ENCODE results near the gene LARGE1. TPM values are rescaled to one million over a fixed set of nuclear protein-coding genes. Genes with fewer than 3 reads are reported as not detected.

LARGE1 gene
- total and polyA plus RNA-seq, 2 of the 13 experiments (the other 11 are each of a cell fraction or from before 2014, with no cell fraction given), result 8.4 to 11.0 TPM

DNA sequence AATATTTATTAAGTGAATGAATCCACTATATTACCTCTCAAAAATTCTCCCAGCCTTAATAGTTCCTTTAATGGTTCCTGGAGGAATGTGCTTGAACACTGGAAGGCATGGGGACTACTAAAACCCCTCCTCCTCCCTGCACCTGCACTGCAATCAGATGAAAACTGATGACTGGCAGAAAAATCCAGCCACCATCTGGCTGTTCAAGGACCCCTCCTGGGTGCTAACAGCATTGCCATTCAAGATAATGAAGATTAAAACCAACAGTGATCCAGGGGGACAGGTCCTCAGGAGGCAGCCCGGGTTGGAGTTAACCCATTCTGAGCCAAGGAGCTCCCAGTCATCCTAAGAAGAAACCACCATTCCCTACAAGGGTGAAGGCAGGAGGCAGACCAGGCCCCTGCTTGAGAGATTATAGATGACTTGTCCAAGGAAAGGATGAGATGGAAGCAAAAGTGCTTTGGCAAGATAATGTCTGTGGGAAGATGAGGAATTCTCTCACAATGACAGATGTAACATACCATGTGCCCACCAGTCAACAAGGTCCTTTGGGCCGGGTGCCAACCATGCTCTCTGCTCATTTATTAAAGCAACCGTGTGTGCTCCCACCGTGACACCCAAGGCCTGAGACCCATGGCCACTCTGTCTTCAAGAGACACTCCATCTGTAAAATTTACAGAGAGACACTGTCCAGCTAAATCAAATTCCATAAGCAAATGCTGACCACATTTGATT is 90.6 kb downstream of the LARGE1 start:
- intact Hi-C loops (cut with micrococcal nuclease; ENCODE audit: unreplicated experiment), result no loop called here
- TF ChIP-seq IKZF4 (CRISPR knock-in tag; IDR thresholded peaks at IDR 0.05; ENCODE audit: borderline replicate concordance, low read depth, not compliant biosample characterization) (no peak), MAFF (IDR thresholded peaks at IDR 0.05; ENCODE audit: low read depth, low read length) (peak; percentile 73), MAFK (conservative IDR thresholded peaks at IDR 0.05 in 1 of 2, IDR thresholded peaks at IDR 0.05 in 1 of 2; ENCODE audit: low read length in 2 of 2) (peak; percentile 69 to 78)
- DNase-seq (ENCODE audit: low spot score) (no peak), ATAC-seq (no peak), FAIRE-seq (no peak)
- Histone ChIP-seq H3K27me3 (ENCODE audit: control insufficient read depth in 1 of 2, insufficient read depth in 2 of 2, low read length in 2 of 2) (no peaks in the 10 kb centered on the region), H2AFZ (ENCODE audit: low read length) (no peak overlapping the region), H3K9ac (ENCODE audit: insufficient read depth, low read depth, low read length) (no peak overlapping the region), H4K20me1 (ENCODE audit: insufficient read depth, low read length) (no peaks in the 10 kb centered on the region), H3K79me2 (ENCODE audit: insufficient read depth, low read length) (no peaks in the 10 kb centered on the region), H3K4me2 (ENCODE audit: low read depth, low read length) (no peak overlapping the region), H3K36me3 (replicated peaks in 1 of 2; ENCODE audit: control insufficient read depth in 1 of 2, insufficient read depth in 2 of 2, low read length in 2 of 2) (peaks cover 0 to 1% of the 10 kb centered on the region in 2 experiments; a peak in 1 of 5 replicates), H3K9me3 (ENCODE audit: low read length) (no peaks in the 10 kb centered on the region), H3K27ac (ENCODE audit: extremely low read length, insufficient read depth, low read length) (no peak overlapping the region), H3K4me3 (replicated peaks in 1 of 3; ENCODE audit: insufficient read depth in 1 of 3, low read depth in 2 of 3, low read length in 3 of 3) (no peak overlapping the region), H3K4me1 (ENCODE audit: insufficient read depth, low read length) (no peaks in the 10 kb centered on the region)
- 67% methylated on average over 2 of the region's 4 CpGs for WGBS (ENCODE audit: low lambda C conversion rate)
- POLR2A ChIA-PET, result no interaction called here
- in situ Hi-C loops (cut with HindIII; ENCODE audit: extremely low pct_ligation_motif_present, low pct_unique_long_range_greater_than_20kb), result no loop called here
- CTCF ChIA-PET (ENCODE audit: low intra/inter-chr PET ratio, low total read pairs), result no interaction called here
- BruUV-seq (replicated peaks), result no TSS peak

DNA sequence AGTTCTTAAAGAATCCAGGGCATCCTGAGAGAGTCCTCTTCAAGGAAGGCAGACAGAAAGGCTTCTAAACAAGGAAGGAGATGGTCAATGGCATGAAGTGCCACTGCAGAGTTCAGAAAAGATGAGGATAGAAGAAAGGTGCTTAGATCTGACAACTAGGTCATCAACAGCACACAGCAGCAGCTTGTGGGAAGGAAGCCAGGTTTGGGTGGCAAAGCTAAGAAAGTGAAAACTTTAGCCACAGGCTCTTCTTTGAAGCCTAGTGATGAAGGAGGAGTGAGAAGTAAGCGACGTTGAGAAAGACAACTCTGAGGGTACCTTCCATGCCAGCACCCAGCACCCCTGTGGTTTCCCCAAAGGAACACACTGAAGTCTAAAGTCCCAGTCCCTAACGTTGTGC is 92.0 kb downstream of the LARGE1 start:
- no TSS peak for BruUV-seq (replicated peaks)
- Histone ChIP-seq H3K9ac (ENCODE audit: insufficient read depth, low read depth, low read length) (no peak overlapping the region), H3K4me3 (replicated peaks in 1 of 3; ENCODE audit: insufficient read depth in 1 of 3, low read depth in 2 of 3, low read length in 3 of 3) (no peak overlapping the region), H3K4me2 (ENCODE audit: low read depth, low read length) (no peak overlapping the region), H3K79me2 (ENCODE audit: insufficient read depth, low read length) (no peaks in the 10 kb centered on the region), H3K27ac (ENCODE audit: extremely low read length, insufficient read depth, low read length) (no peak overlapping the region), H4K20me1 (ENCODE audit: insufficient read depth, low read length) (no peaks in the 10 kb centered on the region), H2AFZ (ENCODE audit: low read length) (no peak overlapping the region), H3K9me3 (ENCODE audit: low read length) (no peaks in the 10 kb centered on the region), H3K4me1 (ENCODE audit: insufficient read depth, low read length) (peaks cover 9% of the 10 kb centered on the region; the same call in 1 of the 2 replicates), H3K36me3 (replicated peaks in 1 of 2; ENCODE audit: control insufficient read depth in 1 of 2, insufficient read depth in 2 of 2, low read length in 2 of 2) (peaks cover 0 to 1% of the 10 kb centered on the region in 2 experiments; a peak in 1 of 5 replicates), H3K27me3 (ENCODE audit: control insufficient read depth in 1 of 2, insufficient read depth in 2 of 2, low read length in 2 of 2) (no peaks in the 10 kb centered on the region)
- intact Hi-C loops (cut with micrococcal nuclease; ENCODE audit: unreplicated experiment) (no loop called here), in situ Hi-C loops (cut with HindIII; ENCODE audit: extremely low pct_ligation_motif_present, low pct_unique_long_range_greater_than_20kb) (no loop called here)
- ChIA-PET CTCF (ENCODE audit: low intra/inter-chr PET ratio, low total read pairs) (no interaction called here), POLR2A (no interaction called here)
- WGBS (ENCODE audit: low lambda C conversion rate), result 95% methylated on average over 3 of the region's 3 CpGs
- no peak for FAIRE-seq
- TF ChIP-seq MAFG (CRISPR knock-in tag; IDR thresholded peaks at IDR 0.05), result no peak
- DNase-seq (ENCODE audit: low spot score), result no peak
- no peak for ATAC-seq
